SU-DHL-6 (cell line): ENCODE data around the gene RPL10.

Experiments used
- CTCF ChIP-seq: fragments of 200-600 bp; sonication (generic); IDR thresholded peaks from one replicate; pipeline ENCODE4 v1.5.1; 2017; ENCODE audit warnings: antibody characterized with exemption, mild to moderate bottlenecking, low read length, moderate library complexity; ENCODE audit not compliant: insufficient read depth, poor library complexity, severe bottlenecking
- EZH2phosphoT487 ChIP-seq: fragments of 200-600 bp; sonication (generic), shearing (Covaris generic); conservative IDR thresholded peaks from 2 replicates; pipeline ENCODE4 v1.6.1; 2018; ENCODE audit warnings: mild to moderate bottlenecking, antibody characterized with exemption, low read length, moderate library complexity, mixed read lengths

GRCh38 chrX:154432210-154432609 is 34.0 kb downstream of the RPL10 start:
- TF ChIP-seq CTCF, result no peak
- TF ChIP-seq EZH2phosphoT487, result no peak
